HepG2 (cell line): ENCODE measurements around the gene CISD3. TPM values are rescaled to one million over a fixed set of nuclear protein-coding genes. Genes with fewer than 3 reads are reported as not detected.

Experiments
- BRD4 ChIP-seq: sonication (generic); formaldehyde crosslinking; IDR thresholded peaks from 2 replicates; pipeline ENCODE4 v1.4.0; 2020; ENCODE audit warnings: missing genetic modification reagents
- ERF ChIP-seq: IDR thresholded peaks from 2 replicates; pipeline ENCODE4 v1.6.1; 2018; ENCODE audit warnings: missing biosample characterization, missing genetic modification reagents
- JARID2 ChIP-seq: sonication (generic); formaldehyde crosslinking; IDR thresholded peaks from 2 replicates; pipeline ENCODE4 v1.8.1; 2023; ENCODE audit warnings: missing genetic modification reagents, inconsistent platforms; ENCODE audit not compliant: insufficient replicate concordance
- MAF1 ChIP-seq: sonication (generic); formaldehyde crosslinking; IDR thresholded peaks from 2 replicates; pipeline ENCODE4 v1.5.0; 2020; ENCODE audit warnings: missing genetic modification reagents, borderline replicate concordance
- MAFF ChIP-seq: IDR thresholded peaks from 2 replicates; pipeline ENCODE4 v1.6.1; 2011; ENCODE audit warnings: low read depth, low read length, improper control_type of control experiment
- TAF15 ChIP-seq: fragments of 200-400 bp; formaldehyde crosslinking; IDR thresholded peaks from one replicate; pipeline ENCODE4 v1.6.1; 2018; ENCODE audit warnings: mild to moderate bottlenecking, low read depth, low read length; ENCODE audit not compliant: poor library complexity, severe bottlenecking
- ZFP90 ChIP-seq: sonication (generic); formaldehyde crosslinking; IDR thresholded peaks from 2 replicates; pipeline ENCODE4 v1.8.0; 2022; ENCODE audit warnings: missing genetic modification reagents, mild to moderate bottlenecking, inconsistent platforms, borderline replicate concordance
- ZNF263 ChIP-seq: sonication (generic); formaldehyde crosslinking; IDR thresholded peaks from 2 replicates; pipeline ENCODE4 v1.4.0; 2020; ENCODE audit warnings: missing genetic modification reagents
- ZNF34 ChIP-seq: sonication (generic); formaldehyde crosslinking; IDR thresholded peaks from 2 replicates; pipeline ENCODE4 v1.4.0; 2020; ENCODE audit warnings: mild to moderate bottlenecking, missing genetic modification reagents, borderline replicate concordance
- ZNF431 ChIP-seq: sonication (generic); formaldehyde crosslinking; IDR thresholded peaks from 2 replicates; pipeline ENCODE4 v1.9.0; 2022; ENCODE audit warnings: missing genetic modification reagents, low read depth, mild to moderate bottlenecking, borderline replicate concordance
- ZNF766 ChIP-seq: sonication (generic); formaldehyde crosslinking; IDR thresholded peaks from 2 replicates; pipeline ENCODE4 v1.5.0; 2020; ENCODE audit warnings: missing genetic modification reagents, borderline replicate concordance
- ZSCAN12 ChIP-seq: sonication (generic); formaldehyde crosslinking; IDR thresholded peaks from 2 replicates; pipeline ENCODE4 v1.9.0; 2021; ENCODE audit warnings: mild to moderate bottlenecking, missing genetic modification reagents
- polyA plus RNA-seq, 8 experiments: library from polyadenylated mRNA; depleted of rRNA in 3 of 8; stranded (reverse) in 7 of 8; unstranded in 1 of 8; fragments of >200 nt; fragmentation: Illumina TruSeq in 4 of 8; extraction: Trizol in 4 of 8; gene quantifications; 2 replicates each; pipeline versions ENCODE4 v1.2.1 to v1.2.3, GENCODE V29; 2011 to 2016; ENCODE audit warnings: low read depth in 4 of 8, missing spikeins in 1 of 8, mixed read lengths in 1 of 8; ENCODE audit not compliant: insufficient read depth in 1 of 8
- total RNA-seq, 5 experiments: library from RNA; depleted of rRNA; stranded (reverse); fragments of >200 nt; fragmentation: Illumina TruSeq; extraction: Trizol; gene quantifications; 2 replicates each; pipeline ENCODE4 v1.2.3, GENCODE V29; 2016; ENCODE audit warnings: low read depth in 1 of 5
- TF ChIP-seq, protein P1 (sequence below): IDR thresholded peaks from 2 replicates; pipeline ENCODE4 v1.6.1; 2016; ENCODE audit warnings: control low read depth
- TF ChIP-seq, protein P2 (sequence below): sonication (generic); formaldehyde crosslinking; IDR thresholded peaks from 2 replicates; pipeline ENCODE4 v1.5.0; 2020; ENCODE audit warnings: missing genetic modification reagents
- TF ChIP-seq, protein P3 (sequence below): IDR thresholded peaks from 2 replicates; pipeline ENCODE4 v1.6.1; 2016; ENCODE audit warnings: low read depth, missing genetic modification reagents, missing compliant biosample characterization
- TF ChIP-seq, protein P4 (sequence below): sonication (generic); formaldehyde crosslinking; IDR thresholded peaks from 2 replicates; pipeline ENCODE4 v1.4.0; 2020; ENCODE audit warnings: missing genetic modification reagents

Gene CISD3
- total and polyA plus RNA-seq, 2 of the 13 experiments (the other 11 are each of a cell fraction or from before 2014, with no cell fraction given), result 30.0 to 34.1 TPM

DNA sequence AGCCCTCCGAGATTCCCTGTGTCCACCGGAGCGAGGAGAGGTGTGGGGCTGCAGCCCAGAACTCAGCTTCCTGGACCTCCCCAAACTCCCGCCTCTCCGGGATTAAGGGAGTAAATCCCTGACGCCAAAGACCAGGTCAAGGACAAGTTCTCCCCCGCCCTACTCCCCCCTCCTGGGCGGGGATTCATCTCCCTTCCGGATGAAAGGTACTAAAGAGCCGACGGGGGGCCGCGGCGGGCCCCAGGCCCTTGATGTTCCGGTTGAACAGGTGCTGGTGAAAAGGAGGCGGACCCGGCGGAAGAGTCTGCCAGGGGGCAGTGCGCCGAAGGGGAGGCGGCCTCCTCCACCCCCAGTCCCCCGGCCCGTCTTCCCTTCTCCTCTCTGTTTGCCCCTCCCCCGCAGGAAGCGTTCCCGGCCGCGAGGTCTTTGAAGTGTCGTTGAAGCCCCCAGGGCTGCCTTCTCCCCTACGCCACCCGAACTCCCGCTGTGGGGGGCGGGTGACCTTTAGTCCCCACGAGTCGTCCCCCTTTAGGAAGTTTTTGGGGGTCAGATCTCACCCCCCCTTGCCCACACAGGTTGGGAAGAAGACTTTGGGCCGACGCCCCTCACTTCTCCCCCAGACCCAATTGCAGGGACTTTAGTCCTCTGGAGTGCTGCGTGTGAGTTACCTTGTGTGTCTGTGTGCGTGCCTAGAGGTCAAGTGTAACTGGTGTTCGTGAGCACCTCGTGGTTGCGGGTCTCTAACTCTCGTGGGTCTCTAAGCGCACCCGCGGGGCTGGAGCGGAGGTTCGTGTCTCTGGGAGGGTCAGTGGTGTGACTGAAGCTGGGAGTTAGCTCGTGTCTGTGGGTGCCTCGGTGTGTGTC is 26.2 kb upstream of the CISD3 start (continued):
- TF ChIP-seq, protein P1, sequence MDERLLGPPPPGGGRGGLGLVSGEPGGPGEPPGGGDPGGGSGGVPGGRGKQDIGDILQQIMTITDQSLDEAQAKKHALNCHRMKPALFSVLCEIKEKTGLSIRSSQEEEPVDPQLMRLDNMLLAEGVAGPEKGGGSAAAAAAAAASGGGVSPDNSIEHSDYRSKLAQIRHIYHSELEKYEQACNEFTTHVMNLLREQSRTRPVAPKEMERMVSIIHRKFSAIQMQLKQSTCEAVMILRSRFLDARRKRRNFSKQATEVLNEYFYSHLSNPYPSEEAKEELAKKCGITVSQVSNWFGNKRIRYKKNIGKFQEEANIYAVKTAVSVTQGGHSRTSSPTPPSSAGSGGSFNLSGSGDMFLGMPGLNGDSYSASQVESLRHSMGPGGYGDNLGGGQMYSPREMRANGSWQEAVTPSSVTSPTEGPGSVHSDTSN, result no peak; the same call in 1 of the 2 replicates
- TF ChIP-seq ZNF263 (CRISPR knock-in tag) (no peak; the same call in none of the 2 replicates), ZSCAN12 (CRISPR knock-in tag) (no peak), ZNF34 (CRISPR knock-in tag) (peak; percentile 91; the same call in 1 of the 2 replicates), JARID2 (no peak), ZNF766 (CRISPR knock-in tag) (no peak; the same call in none of the 2 replicates), MAF1 (peak; percentile 83), ZNF431 (CRISPR knock-in tag) (peak; percentile 83; the same call in 1 of the 2 replicates), ZFP90 (CRISPR knock-in tag) (no peak), MAFF (no peak), TAF15 (peak; percentile 62), ERF (CRISPR knock-in tag) (peak; percentile 99), BRD4 (CRISPR knock-in tag) (no peak; the same call in 1 of the 2 replicates)
- TF ChIP-seq, protein P2, sequence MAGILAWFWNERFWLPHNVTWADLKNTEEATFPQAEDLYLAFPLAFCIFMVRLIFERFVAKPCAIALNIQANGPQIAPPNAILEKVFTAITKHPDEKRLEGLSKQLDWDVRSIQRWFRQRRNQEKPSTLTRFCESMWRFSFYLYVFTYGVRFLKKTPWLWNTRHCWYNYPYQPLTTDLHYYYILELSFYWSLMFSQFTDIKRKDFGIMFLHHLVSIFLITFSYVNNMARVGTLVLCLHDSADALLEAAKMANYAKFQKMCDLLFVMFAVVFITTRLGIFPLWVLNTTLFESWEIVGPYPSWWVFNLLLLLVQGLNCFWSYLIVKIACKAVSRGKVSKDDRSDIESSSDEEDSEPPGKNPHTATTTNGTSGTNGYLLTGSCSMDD (CRISPR knock-in tag), result no peak
- TF ChIP-seq, protein P3, sequence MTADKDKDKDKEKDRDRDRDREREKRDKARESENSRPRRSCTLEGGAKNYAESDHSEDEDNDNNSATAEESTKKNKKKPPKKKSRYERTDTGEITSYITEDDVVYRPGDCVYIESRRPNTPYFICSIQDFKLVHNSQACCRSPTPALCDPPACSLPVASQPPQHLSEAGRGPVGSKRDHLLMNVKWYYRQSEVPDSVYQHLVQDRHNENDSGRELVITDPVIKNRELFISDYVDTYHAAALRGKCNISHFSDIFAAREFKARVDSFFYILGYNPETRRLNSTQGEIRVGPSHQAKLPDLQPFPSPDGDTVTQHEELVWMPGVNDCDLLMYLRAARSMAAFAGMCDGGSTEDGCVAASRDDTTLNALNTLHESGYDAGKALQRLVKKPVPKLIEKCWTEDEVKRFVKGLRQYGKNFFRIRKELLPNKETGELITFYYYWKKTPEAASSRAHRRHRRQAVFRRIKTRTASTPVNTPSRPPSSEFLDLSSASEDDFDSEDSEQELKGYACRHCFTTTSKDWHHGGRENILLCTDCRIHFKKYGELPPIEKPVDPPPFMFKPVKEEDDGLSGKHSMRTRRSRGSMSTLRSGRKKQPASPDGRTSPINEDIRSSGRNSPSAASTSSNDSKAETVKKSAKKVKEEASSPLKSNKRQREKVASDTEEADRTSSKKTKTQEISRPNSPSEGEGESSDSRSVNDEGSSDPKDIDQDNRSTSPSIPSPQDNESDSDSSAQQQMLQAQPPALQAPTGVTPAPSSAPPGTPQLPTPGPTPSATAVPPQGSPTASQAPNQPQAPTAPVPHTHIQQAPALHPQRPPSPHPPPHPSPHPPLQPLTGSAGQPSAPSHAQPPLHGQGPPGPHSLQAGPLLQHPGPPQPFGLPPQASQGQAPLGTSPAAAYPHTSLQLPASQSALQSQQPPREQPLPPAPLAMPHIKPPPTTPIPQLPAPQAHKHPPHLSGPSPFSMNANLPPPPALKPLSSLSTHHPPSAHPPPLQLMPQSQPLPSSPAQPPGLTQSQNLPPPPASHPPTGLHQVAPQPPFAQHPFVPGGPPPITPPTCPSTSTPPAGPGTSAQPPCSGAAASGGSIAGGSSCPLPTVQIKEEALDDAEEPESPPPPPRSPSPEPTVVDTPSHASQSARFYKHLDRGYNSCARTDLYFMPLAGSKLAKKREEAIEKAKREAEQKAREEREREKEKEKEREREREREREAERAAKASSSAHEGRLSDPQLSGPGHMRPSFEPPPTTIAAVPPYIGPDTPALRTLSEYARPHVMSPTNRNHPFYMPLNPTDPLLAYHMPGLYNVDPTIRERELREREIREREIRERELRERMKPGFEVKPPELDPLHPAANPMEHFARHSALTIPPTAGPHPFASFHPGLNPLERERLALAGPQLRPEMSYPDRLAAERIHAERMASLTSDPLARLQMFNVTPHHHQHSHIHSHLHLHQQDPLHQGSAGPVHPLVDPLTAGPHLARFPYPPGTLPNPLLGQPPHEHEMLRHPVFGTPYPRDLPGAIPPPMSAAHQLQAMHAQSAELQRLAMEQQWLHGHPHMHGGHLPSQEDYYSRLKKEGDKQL, result peak; percentile 96
- TF ChIP-seq, protein P4, sequence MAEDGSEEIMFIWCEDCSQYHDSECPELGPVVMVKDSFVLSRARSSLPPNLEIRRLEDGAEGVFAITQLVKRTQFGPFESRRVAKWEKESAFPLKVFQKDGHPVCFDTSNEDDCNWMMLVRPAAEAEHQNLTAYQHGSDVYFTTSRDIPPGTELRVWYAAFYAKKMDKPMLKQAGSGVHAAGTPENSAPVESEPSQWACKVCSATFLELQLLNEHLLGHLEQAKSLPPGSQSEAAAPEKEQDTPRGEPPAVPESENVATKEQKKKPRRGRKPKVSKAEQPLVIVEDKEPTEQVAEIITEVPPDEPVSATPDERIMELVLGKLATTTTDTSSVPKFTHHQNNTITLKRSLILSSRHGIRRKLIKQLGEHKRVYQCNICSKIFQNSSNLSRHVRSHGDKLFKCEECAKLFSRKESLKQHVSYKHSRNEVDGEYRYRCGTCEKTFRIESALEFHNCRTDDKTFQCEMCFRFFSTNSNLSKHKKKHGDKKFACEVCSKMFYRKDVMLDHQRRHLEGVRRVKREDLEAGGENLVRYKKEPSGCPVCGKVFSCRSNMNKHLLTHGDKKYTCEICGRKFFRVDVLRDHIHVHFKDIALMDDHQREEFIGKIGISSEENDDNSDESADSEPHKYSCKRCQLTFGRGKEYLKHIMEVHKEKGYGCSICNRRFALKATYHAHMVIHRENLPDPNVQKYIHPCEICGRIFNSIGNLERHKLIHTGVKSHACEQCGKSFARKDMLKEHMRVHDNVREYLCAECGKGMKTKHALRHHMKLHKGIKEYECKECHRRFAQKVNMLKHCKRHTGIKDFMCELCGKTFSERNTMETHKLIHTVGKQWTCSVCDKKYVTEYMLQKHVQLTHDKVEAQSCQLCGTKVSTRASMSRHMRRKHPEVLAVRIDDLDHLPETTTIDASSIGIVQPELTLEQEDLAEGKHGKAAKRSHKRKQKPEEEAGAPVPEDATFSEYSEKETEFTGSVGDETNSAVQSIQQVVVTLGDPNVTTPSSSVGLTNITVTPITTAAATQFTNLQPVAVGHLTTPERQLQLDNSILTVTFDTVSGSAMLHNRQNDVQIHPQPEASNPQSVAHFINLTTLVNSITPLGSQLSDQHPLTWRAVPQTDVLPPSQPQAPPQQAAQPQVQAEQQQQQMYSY, result no peak; the same call in 1 of the 2 replicates
